SJCRH30 (cell line): ENCODE results near the gene SIGLEC10. TPM values are rescaled to one million over a fixed set of nuclear protein-coding genes. Genes with fewer than 3 reads are reported as not detected.
"Not testable (repeated sequence)": the region's sequence is repeated elsewhere in the genome, so short reads cannot be mapped to it uniquely, and the experiment has no call there.

Source experiments
- DNase-seq, 2 experiments: peaks; one replicate each; pipeline ENCODE4 v3.0.0-alpha.2; 2015 to 2020
- H3K27ac ChIP-seq: fragments of 250-450 bp; sonication (Bioruptor Pico); 2 replicates; pipeline ENCODE4 v1.5.1; 2020; ENCODE audit warnings: mild to moderate bottlenecking, moderate library complexity
- H3K27me3 ChIP-seq: fragments of 250-450 bp; sonication (Bioruptor Pico); 2 replicates; pipeline ENCODE4 v1.5.1; 2020; ENCODE audit warnings: mild to moderate bottlenecking, moderate library complexity
- H3K36me3 ChIP-seq: fragments of 250-450 bp; sonication (Bioruptor Pico); 2 replicates; pipeline ENCODE4 v1.5.1; 2020; ENCODE audit warnings: mild to moderate bottlenecking, moderate library complexity
- H3K4me1 ChIP-seq: fragments of 250-450 bp; sonication (Bioruptor Pico); 2 replicates; pipeline ENCODE4 v1.5.1; 2020; ENCODE audit warnings: mild to moderate bottlenecking, moderate library complexity
- H3K4me3 ChIP-seq: fragments of 250-450 bp; sonication (Bioruptor Pico); 2 replicates; pipeline ENCODE4 v1.5.1; 2020; ENCODE audit warnings: mild to moderate bottlenecking, moderate library complexity
- H3K9me3 ChIP-seq: fragments of 250-450 bp; sonication (Bioruptor Pico); replicated peaks from 2 replicates; pipeline ENCODE4 v1.5.1; 2020; ENCODE audit warnings: mild to moderate bottlenecking, moderate library complexity
- total RNA-seq: library from RNA; depleted of rRNA; stranded (reverse); fragments of >200 nt; shearing (Covaris generic); gene quantifications from 2 replicates; pipeline ENCODE4 v1.2.3, GENCODE V29; 2014

Gene SIGLEC10
- total RNA-seq, 1 experiment from 2014 or later, result not detected

DNA sequence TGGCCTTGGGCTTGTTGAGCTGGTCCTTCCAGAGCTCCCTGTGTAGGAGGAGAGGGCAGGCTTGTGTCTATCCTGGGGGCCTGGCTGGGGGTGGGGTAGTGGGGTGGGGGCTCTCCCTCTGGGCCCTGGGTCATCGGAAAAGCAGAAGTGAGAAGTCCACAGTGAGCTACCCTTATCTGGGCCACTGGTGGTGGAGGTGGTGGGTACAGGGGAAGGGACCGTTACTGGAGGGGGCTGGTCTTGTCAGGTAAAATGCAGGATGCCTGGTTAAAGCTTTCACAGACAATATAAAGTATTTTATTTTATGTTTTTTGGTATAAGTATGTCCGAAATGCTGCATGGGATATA lies 342 bp upstream of the SIGLEC10 start:
- H3K36me3 ChIP-seq, result no peaks in the 10 kb centered on the region
- H3K9me3 ChIP-seq, result no peaks in the 10 kb centered on the region
- H3K4me1 ChIP-seq, result no peaks in the 10 kb centered on the region
- H3K27me3 ChIP-seq, result no peaks in the 10 kb centered on the region
- H3K27ac ChIP-seq, result no peak overlapping the region
- H3K4me3 ChIP-seq, result no peak overlapping the region
- DNase-seq, result no peak

DNA sequence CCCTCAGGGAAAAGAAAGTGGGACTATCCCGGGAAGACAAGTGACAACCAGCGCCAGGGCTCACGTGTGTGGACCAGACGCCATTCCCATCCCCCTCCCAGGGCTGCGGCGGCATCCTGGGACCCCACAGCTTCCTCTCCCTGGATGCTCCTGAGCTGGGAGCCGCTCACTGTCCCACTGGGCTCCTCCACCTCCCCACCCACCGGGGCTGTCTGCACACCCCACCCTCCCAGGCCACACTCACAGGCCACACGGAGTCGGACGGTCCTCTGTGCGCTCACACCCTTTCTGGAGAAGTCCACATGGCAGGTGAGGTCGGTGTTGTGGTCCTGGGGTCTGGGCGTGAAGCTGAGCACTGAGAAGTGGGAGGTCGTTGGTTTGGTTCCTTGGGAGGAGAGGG lies 1.0 kb downstream of the SIGLEC10 start:
- not testable (repeated sequence) for H3K27me3 ChIP-seq, DNase-seq, H3K36me3 ChIP-seq, H3K9me3 ChIP-seq, H3K4me3 ChIP-seq, H3K4me1 ChIP-seq, H3K27ac ChIP-seq

DNA sequence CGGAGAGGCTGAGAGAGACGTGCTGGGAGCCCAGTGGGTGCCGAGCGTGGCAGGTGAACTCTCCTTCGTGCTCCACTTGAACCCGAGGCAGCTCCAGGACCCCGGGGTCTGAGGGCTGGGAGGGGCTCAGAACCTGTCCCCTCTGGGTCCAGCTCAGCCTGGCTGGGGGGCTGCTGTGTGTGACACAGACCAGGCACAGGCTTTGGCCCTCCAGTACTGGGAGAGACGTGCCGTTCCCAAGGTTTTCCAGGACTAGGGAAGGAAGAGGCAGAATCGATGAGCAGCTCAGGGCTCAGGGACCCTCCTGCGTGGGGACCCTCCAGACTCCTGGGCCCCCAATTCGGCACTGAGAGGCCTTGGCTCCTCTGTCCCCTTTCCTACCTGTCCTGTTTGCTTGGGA lies 2.3 kb downstream of the SIGLEC10 start:
- Histone ChIP-seq H3K9me3 (no peaks in the 10 kb centered on the region), H3K27ac (no peak overlapping the region), H3K4me1 (no peaks in the 10 kb centered on the region), H3K27me3 (no peaks in the 10 kb centered on the region), H3K36me3 (no peaks in the 10 kb centered on the region), H3K4me3 (no peak overlapping the region)
- DNase-seq, result no peak

DNA sequence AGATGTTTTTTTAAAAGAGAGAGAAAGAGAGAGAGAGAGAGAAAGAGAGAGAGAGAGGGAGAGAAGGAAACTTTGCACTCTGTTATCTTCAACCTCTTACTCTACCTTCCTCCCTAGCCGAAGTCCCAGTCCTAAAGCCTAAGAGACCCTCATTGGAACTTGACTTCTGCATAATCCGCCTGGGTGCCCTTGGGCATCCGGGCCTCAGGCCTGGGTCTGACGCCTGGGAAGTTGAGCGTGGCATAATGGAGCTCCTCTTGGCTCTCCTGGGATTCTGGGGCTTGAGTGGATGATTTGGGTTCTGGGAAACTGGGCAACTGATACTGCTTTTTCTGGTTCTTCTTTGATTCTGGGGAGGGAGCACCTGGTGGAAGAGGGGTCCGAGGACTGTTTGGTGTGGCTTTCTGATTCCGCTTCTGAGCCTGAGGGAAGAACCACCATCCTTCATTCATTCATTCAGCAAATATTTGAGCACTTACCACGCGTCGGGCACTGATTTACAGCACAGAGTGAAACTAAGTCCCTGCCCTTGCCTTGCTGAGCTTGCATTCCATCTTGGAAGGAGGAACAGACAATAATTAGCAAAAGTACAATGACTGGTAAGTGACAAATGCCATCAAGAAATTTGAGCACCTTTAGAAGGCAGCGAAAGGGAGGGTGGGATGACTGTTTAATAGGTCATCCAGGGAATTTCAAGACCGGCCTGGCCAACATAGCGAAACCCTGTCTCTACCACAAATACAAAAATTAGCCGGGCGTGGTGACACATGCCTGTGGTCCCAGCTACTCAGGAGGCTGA lies 6.3 kb downstream of the SIGLEC10 start:
- H3K4me3 ChIP-seq, result no peak overlapping the region
- no peak for DNase-seq
- H3K4me1 ChIP-seq, result no peaks in the 10 kb centered on the region
- H3K27me3 ChIP-seq, result no peaks in the 10 kb centered on the region
- no peaks in the 10 kb centered on the region for H3K9me3 ChIP-seq
- no peak overlapping the region for H3K27ac ChIP-seq
- H3K36me3 ChIP-seq, result no peaks in the 10 kb centered on the region

DNA sequence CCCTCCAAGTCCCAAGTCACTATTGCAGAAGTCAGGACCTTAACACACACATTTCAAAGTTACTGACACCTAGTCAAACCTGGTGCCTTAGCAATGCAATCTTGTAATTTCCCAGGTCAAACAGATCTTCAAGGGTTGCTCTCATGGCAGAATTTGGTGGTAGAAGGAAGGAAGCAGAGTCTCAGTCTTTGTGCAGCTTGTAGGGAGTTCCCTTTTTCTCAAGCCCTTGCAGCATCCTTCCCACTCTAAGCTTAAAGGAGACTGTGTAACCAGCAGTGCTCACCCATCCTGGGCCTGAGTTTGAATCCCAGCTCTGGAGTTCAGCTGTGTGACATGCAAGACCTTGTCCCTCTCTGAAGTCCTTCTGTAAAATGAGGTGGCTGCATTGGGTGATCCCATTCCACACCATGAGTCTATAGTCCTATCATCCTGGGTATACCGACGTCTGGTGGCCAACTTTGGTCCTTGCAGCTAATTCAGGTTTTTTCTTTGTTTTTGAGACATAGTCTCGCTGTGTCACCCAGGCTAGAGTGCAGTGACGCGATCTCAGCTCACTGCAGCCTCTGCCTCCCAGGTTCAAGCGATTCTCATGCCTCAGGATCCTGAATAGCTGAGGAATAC lies 9.8 kb downstream of the SIGLEC10 start:
- peak in 1 of 2 experiments; percentile 25 for DNase-seq
- H3K27ac ChIP-seq, result no peak overlapping the region
- no peak overlapping the region for H3K4me3 ChIP-seq
- no peaks in the 10 kb centered on the region for H3K36me3 ChIP-seq
- no peaks in the 10 kb centered on the region for H3K9me3 ChIP-seq
- H3K27me3 ChIP-seq, result no peaks in the 10 kb centered on the region
- no peaks in the 10 kb centered on the region for H3K4me1 ChIP-seq

DNA sequence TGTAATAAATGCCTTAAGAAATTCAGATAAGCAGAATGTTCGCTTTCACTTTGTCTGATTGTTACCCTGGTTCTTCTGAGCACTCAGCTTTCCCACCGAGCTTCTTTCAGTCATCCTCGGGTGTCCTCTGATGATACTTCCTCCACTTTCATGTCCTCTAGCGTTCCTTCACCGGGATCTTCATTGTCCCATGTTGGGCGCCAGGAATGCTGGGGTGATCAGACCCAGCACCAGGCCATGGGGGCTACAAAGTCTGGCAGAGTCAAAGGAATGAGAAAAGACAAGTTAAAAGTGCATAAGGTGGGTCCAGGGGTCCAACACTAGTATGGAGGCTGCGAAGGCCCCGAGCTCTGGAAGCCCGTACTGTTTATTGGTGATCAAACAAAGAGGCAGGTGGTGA lies 15.3 kb downstream of the SIGLEC10 start:
- Histone ChIP-seq H3K27ac (no peak overlapping the region), H3K4me3 (no peak overlapping the region)
- DNase-seq, result no peak

DNA sequence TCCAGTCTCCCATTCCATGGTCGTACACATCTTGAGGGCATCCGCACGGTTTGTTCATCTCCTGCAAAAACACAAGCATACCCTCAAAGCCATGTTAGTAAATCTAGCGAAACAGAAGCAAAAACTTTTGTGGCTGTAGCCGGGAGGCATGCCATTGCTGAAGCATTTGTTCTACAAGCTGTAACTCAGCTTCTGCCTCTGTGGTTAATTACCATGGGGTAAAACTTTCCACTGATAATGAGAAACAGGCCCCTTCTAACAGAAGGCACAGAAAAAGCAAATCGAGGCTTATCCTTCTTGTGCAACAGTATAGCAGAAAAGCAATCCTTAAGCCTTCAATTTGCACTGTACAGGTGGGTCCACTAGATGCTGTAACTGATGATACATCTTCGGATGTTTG lies 17.5 kb downstream of the SIGLEC10 start:
- not testable (repeated sequence) for H3K9me3 ChIP-seq, H3K4me3 ChIP-seq, H3K27ac ChIP-seq, H3K36me3 ChIP-seq, DNase-seq, H3K27me3 ChIP-seq, H3K4me1 ChIP-seq

More for the DNA sequence above, 15.3 kb downstream of the SIGLEC10 start:
- H3K9me3 ChIP-seq, result no peaks in the 10 kb centered on the region
- no peaks in the 10 kb centered on the region for H3K4me1 ChIP-seq
- no peaks in the 10 kb centered on the region for H3K36me3 ChIP-seq
- no peaks in the 10 kb centered on the region for H3K27me3 ChIP-seq

DNA sequence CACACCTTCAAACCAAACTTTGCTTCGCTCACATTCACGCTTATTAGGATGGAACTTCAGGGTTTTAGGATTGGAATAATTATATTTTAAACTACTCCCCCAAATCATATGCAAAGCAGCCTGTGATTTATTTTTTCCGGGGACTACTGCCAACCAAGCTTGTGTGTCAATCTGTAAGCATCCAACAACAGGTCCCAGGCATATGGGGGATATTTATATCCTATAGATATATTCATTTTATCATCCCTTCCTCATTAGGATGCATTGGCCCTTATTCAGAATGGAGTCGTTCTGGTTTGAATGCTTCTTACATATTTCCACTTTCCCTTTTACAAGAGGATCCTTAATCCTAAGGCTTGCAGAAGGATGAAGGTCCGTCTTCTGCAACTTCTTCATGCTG lies 18.2 kb downstream of the SIGLEC10 start:
- Histone ChIP-seq H3K27me3 (no peaks in the 10 kb centered on the region), H3K36me3 (no peaks in the 10 kb centered on the region), H3K9me3 (no peaks in the 10 kb centered on the region), H3K4me1 (no peaks in the 10 kb centered on the region), H3K27ac (no peak overlapping the region), H3K4me3 (no peak overlapping the region)
- no peak for DNase-seq

DNA sequence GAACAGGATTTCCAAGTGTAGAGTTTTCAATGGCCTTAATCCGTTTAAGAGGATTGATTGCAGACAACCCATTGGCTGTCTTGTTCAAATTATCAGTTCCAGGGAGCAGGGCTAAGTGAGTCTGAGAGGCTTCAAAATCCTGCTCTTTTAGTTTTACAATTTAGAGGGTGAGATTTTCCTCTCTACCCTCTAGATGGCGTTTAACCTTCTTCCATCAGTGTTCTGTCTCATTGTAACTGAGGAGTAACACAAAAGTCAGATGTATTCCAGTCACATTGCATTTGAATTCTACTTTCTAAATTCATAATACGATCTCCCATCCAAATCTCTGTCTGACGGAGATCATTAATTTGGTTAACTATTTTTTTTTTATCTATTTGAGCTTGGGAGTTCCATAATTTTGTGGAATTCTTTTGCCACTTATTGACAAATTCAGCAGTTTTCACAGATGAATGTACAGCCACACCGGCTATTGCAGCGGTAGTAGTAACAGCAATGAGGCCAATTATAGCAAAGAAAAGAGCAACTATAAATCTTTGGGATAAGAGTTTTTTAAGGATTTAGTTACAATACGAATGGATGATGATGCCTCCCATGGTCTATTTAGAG lies 19.2 kb downstream of the SIGLEC10 start:
- Histone ChIP-seq H3K27ac (no peak overlapping the region), H3K4me3 (no peak overlapping the region), H3K36me3 (no peaks in the 10 kb centered on the region), H3K9me3 (no peaks in the 10 kb centered on the region), H3K27me3 (no peaks in the 10 kb centered on the region), H3K4me1 (no peaks in the 10 kb centered on the region)
- peak in 1 of 2 experiments; percentile 28 for DNase-seq

DNA sequence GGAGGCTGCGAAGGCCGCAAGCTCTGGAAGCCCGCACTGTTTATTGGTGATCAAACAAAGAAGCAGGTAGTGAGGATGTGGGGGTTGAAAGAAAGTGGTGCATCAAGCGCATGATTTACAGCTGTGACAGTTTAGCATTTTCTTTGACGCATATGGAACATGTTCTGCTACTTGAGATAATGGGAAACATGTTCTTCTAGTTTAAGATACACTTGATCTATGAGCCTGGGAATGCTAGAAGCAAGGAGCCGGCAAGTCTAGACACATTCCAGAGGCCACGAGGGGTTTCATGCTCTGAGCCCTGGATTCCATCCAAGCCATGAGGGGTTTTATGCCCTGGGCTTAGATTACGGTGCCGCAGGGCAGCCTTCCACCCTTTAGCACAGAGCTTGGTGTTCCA lies 20.0 kb downstream of the SIGLEC10 start:
- not testable (repeated sequence) for H3K4me1 ChIP-seq, H3K4me3 ChIP-seq, DNase-seq, H3K9me3 ChIP-seq, H3K27ac ChIP-seq, H3K36me3 ChIP-seq, H3K27me3 ChIP-seq

DNA sequence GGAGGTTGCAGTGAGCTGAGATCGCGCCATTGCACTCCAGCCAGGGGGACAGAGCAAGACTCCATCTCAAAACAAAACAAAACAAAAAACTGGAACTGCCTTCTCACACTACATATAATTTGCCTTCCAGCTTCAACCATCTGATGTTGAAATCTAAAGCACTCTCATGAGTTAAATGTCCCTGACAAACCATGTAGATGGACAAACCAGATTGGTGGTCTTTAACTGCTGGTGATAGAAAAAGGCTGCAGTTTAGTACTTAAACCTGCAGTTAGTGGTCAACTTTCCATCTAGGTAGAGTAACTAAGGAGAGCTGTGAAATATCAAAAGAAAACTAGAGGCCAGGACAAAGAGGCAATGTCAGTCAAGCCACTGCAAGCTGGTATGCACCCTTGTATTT lies 21.3 kb downstream of the SIGLEC10 start:
- DNase-seq, result no peak
- Histone ChIP-seq H3K4me3 (no peak overlapping the region), H3K27ac (no peak overlapping the region), H3K4me1 (no peaks in the 10 kb centered on the region), H3K9me3 (no peaks in the 10 kb centered on the region), H3K36me3 (no peaks in the 10 kb centered on the region), H3K27me3 (no peaks in the 10 kb centered on the region)

DNA sequence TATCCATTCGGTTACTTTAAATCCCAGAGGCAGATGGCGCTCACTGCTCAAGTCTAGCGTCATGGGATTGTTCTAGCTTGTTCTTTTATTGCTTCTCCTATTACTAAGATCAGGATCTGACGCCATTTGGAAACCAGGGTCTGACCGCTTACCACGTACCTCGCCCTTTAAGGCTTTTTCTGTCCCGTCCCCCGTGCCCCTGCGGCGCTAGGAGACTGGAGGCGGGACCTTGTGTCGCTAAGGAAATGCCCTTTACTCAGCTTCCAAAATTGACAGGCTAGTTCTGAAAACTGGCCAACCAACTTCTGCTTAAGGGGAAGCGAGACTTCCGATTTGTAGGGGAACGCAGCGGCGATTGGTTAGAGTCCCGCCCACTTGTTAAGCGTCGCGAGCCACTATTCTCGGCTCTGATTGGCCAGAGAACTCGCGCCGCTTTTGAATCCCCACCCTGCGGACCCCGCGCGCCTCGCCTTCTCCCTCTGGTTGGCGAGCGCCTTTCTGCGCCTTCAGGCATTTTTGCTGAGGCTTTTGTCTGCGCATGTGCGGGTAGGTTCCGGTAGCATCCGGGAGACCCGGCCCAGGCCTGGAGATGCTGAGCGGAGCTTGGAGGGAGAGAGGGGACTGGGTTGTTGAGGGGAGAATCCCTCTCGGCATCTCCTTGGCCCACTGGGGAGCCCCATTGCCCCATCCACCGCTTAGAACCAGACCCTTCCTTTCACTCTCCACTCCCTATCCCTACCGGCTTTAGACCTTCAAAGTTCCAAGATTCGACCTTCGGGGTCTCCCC lies 23.2 kb downstream of the SIGLEC10 start:
- Histone ChIP-seq H3K4me3 (peak overlapping the region; percentile 63), H3K27me3 (no peaks in the 10 kb centered on the region), H3K4me1 (no peaks in the 10 kb centered on the region), H3K9me3 (no peaks in the 10 kb centered on the region), H3K27ac (peak overlapping the region; percentile 55), H3K36me3 (no peaks in the 10 kb centered on the region)
- DNase-seq, result peak; percentile 92 to 96

DNA sequence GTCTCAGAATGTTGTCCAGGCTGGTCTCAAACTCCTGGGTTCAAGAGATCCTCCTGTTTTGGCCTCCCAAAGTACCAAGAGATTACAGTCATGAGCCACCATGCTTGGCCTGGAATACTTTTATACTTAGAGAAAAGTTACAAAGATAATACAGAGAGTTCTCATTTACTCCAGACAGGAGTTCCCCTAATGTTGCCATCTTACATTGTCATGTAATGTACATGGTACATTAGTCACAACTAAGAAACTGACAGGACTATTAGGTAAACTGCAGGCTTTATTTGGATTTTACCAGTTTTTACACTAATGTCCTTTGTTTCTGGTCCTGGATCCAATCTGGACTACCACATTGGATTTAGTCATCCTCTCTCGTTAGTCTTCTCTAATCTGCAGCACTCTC lies 24.7 kb downstream of the SIGLEC10 start:
- no peaks in the 10 kb centered on the region for H3K27me3 ChIP-seq
- H3K27ac ChIP-seq, result no peak overlapping the region
- DNase-seq, result no peak
- no peak overlapping the region for H3K4me3 ChIP-seq
- H3K9me3 ChIP-seq, result no peaks in the 10 kb centered on the region
- H3K36me3 ChIP-seq, result no peaks in the 10 kb centered on the region
- H3K4me1 ChIP-seq, result no peaks in the 10 kb centered on the region

DNA sequence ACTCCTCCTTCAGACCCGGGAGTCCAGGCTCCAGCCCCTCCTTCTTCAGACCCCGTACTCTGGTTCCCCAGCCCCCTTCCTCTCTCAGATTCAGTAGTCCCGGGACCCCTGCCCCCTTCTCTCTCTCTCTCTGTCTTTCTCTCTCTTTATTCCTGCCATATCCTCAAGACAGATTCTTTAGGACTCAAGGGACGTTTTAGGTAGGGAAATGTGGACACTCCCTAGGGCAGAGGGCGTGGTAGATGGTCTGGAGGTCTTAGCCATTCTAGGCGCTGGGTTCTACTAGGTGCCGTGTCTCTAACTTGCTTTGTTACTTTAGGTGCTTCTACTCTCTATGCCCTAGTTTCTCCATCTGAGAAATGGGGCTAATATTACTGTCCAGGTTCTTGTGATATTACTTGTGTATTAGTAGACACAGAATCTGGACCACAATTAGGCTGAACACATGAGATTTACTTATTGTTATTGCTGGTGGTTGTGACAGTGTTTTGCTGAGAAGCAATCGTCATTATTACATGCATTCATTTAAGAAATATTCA lies 26.3 kb downstream of the SIGLEC10 start:
- no peak overlapping the region for H3K4me3 ChIP-seq
- no peaks in the 10 kb centered on the region for H3K9me3 ChIP-seq
- DNase-seq, result no peak
- no peak overlapping the region for H3K27ac ChIP-seq
- H3K27me3 ChIP-seq, result no peaks in the 10 kb centered on the region
- H3K36me3 ChIP-seq, result no peaks in the 10 kb centered on the region
- no peaks in the 10 kb centered on the region for H3K4me1 ChIP-seq

DNA sequence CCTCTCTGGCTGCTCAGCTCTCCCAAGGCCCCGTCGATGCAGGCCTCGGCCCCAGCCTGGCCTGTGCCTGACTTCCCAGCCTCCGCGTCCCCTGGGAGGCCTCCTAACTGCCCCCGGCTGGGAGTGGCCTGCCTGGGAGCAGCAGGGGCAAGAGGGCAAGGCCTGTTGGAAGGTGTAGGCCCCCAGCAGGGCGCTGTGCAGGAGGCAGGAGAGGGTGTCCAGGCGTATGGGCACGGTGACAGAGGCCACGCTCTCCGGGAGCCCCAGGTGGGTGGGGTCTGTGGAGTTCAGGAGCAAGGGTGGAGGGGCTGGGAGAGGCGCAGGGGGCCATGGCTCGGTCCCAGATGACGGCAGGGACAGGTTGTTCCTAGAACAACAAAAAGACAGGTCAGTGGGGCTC lies 28.3 kb downstream of the SIGLEC10 start:
- no peaks in the 10 kb centered on the region for H3K4me1 ChIP-seq
- H3K27me3 ChIP-seq, result no peaks in the 10 kb centered on the region
- H3K4me3 ChIP-seq, result no peak overlapping the region
- H3K9me3 ChIP-seq, result no peaks in the 10 kb centered on the region
- H3K36me3 ChIP-seq, result no peaks in the 10 kb centered on the region
- no peak for DNase-seq
- no peak overlapping the region for H3K27ac ChIP-seq
